ENCODE measurements around the gene CNDP1.
"Not testable (repeated sequence)": the region's sequence is repeated elsewhere in the genome, so short reads cannot be mapped to it uniquely, and the experiment has no call there.

Gene CNDP1
- 0.26 to 0.51 reads per million in 2 donors for total RNA-seq

DNA sequence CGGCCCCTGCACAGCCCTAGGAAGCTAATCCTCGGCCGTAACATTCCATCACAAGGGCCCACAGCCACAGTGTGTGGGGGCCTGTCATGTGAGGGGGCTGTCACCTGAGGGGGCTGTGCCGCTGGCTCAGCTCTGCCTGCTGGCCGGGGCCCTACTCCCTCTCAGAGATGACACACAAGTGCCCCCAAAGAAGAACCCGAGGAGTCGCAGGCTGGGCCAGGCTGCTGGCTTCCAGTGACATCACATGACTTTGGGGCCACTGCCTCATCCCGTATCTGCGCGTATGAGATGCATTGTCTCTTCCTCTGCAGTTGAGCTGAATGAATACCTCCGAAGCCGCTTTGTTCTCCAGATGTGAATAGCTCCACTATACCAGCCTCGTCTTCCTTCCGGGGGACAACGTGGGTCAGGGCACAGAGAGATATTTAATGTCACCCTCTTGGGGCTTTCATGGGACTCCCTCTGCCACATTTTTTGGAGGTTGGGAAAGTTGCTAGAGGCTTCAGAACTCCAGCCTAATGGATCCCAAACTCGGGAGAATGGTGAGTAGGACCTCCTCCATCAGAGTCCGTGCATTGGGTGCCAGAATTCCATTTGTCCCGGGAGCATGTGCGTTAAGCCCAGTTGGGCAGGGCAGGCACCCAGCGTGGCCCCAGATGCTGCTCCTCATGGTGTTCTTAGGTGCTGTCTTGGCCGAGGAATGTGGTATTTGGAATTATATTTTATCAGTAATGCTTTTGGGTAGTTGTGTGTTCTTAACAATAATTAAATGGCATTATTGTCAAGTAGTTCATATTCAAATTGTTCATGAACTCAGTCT is at the start of gene CNDP1:
Gene CNDP1 (plus strand): TSS at position 351 of the 820 bp plus-strand sequence. CDS start 168 bp downstream, at position 519.
- no peak for DNase-seq

DNA sequence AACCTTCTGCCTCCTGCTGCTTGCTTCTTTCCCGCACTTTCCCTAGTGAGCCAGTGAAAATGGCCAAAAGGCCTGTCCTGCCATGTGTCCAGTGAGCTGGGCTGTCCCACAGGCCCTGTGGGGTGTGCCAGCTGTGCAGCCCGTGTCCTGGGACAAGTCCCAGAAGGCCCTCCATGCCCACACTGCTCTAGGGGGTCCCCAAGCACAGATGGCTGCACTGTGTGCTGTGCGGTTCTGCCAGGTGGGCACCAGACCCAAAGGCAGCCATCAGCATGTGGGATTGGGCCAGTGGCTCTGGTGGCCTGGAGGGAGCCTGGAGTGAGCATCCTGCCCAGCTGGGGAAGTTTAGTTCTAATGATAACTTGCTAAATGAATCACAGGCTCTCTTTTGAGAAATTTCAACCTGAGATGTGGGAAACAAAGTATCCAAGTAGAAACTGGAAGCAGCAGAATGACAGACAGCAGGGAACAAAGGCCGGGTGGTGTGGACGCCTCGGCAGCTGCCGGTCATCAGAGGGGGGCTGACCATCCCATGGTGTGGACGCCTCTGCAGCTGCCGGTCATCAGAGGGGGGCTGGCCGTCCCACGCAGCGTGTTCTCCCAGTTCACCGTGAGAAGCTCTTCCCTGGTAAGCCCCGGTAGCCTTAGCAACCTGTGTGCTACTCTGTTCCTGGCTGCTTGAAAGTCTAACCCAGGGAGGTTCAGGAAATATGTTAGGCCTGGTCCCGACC is 48.0 kb upstream of the CNDP1 start:
- DNase-seq, result no peak

- DNase-seq, result no peak
Measured at GRCh38 chr18:74488354-74488753, 45.9 kb upstream of the CNDP1 start.

- DNase-seq, result no peak
Measured at GRCh38 chr18:74488864-74489263, 45.4 kb upstream of the CNDP1 start.

GRCh38 chr18:74489676-74490075 is 44.6 kb upstream of the CNDP1 start:
- DNase-seq, result no peak

GRCh38 chr18:74492259-74492658 is 42.0 kb upstream of the CNDP1 start:
- no peak for DNase-seq

- DNase-seq, result no peak
Measured at GRCh38 chr18:74493689-74494088, 40.6 kb upstream of the CNDP1 start.

GRCh38 chr18:74494514-74494913 is 39.8 kb upstream of the CNDP1 start:
- DNase-seq, result no peak

- DNase-seq, result peak; percentile 97
Measured at GRCh38 chr18:74495581-74496507, 38.5 kb upstream of the CNDP1 start, which contains the start of gene CNDP2. CNDP2 (plus strand) TSS chr18:74496363; CDS start chr18:74499974, 3,611 bp downstream.

DNA sequence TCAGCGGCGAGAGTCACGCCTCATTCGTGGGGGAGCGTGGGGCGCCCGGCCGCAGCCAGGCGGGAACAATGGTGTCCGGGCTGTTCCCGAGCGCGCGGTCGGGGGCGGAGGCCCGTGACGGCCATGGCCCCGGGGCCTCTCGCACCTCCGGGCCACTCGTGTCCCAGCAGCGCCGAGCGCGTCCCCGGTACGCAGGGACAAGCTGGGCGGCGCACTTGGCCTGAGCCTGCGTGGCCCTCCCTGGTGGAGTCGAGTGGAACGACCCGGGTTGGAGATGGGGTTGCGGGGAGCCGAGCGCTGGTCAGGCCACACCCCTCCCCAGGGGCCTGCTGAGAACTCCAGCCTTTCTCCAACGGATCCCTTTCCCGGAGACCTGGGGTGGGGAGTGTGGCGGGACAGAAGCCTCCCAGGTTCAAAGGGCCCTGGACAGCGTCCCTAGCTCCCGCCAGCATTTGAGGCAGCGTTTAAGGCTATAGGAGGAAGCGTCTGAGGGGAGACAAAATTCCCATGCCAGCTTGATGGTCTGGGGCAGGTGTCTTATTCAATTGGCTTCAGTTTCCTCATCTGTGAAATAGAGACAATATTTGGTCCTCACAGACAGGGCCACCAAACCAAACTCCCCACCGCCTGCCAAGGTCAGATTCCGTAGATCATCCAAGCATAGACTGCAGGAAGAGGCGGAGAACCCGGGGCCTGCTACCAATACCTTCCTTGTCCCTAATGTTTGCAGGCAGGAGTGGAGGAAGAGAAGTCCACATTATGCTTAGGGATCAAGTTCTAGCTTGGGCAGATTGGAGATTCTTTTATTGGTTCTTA is 37.6 kb upstream of the CNDP1 start:
- DNase-seq, result peak; percentile 49

- DNase-seq, result no peak
Measured at GRCh38 chr18:74497324-74497676, 37.0 kb upstream of the CNDP1 start.

- no peak for DNase-seq
Measured at GRCh38 chr18:74497778-74498177, 36.5 kb upstream of the CNDP1 start.

DNA sequence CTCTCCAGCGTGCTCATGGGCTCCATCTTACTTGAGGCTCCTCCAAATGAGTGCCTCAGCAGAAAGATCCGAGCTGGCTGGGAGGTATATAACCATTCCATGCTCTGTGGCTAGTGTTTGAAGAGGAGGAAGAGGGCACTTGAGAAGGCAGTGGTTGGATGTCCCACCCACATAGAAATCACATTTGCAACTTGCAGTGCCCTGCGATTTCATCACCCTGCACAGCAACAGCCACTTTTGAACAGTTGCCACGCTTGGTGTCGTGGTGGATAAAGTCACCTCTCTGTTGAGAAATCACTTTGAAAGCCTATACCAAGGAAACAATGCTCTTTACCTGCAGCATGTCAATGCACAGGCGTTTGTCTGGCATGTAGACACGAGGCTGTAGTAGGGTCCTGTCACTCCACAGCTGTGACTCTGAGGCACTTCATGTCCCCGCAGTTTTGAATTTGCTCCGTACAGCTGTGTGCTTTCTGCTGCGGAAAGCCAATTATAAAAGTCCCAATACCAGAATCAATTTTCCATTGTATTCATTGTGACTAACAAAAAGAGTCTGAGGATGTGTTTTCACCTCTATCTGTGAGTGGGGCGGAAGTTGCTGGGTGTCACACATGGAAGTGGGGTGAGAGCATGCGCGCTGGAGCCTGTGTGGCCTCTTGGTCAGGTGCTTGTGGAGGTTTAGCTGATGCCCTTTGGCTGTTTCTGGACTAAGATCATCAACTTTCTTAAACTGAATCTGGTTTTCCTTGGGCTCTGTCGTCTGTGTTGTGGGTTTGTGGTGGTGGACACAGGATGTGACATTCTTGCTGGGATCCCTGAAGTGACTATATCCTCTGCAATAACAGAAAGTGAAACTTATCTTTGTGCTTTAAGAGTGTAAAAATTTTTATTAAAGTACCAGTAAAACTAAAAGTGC is 35.3 kb upstream of the CNDP1 start:
- DNase-seq, result peak; percentile 54

- no peak for DNase-seq
Measured at GRCh38 chr18:74499633-74500032, 34.7 kb upstream of the CNDP1 start.

DNA sequence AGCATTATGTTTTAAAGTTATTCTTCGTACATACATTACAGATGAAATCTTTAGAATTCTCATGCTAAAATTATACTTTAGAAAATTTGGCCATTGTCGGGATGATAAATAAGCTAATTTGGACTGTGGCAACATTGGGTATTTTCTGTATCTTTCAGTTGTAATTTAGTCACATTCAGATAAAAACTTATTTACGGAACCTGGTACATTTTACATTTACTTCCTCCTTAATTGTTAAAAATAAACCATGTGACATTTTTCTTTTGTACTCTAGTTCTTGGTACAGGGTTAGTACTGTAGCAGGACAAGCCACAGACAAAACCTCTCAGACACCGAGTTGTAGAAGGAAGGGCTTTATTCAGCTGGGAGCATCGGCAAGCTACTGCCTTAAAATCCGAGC is 33.9 kb upstream of the CNDP1 start:
- DNase-seq, result no peak

GRCh38 chr18:74500774-74501173 is 33.5 kb upstream of the CNDP1 start:
- not testable (repeated sequence) for DNase-seq

DNA sequence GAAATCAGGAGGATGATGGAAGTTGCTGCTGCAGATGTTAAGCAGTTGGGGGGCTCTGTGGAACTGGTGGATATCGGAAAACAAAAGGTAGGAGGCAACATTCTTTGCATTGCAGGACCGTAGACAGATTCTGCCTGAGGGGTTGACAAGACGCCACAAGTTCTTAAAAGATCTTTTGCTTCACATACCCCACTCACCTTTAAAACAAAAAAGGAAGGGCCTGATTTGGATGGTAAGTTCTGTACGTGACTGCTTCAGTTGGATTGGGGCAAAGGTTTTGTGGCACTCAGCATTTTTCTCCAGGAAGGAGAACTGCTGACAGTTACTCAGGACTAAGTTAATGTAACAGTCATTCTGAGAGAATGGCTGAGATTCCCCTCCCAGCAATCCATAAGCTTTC is 32.9 kb upstream of the CNDP1 start:
- DNase-seq, result no peak

DNA sequence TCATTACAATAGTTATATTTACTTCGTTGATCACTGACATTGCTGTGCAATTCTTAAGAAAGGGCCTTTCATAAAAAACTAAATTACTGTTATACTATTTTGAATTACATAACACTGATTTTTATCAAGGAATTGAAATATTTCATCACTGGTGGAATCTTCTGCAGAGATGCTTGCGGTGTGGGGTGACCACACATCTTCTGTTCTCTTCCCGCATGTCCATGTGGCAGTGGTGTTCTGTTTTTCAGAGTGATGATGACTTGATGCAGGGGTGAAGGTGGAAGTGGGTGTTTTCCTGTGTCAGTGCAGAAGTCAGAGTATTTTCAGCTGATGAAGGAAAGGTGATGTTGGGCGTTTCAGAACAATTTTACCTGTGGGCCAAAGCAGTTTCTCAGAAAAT is 31.2 kb upstream of the CNDP1 start:
- DNase-seq, result no peak

DNA sequence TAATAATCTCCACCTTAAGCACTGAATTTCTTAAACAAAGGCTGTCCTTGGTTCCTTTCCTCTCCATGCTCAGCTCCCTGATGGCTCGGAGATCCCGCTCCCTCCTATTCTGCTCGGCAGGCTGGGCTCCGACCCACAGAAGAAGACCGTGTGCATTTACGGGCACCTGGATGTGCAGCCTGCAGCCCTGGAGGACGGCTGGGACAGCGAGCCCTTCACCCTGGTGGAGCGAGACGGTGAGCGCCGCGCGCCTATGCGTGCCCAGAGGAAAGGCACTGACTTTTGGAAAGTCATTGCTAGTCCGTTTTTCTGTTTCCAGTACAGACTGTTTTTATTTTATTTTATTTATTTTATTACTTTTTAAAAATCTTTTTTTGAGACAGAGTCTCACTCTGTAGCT is 28.5 kb upstream of the CNDP1 start:
- no peak for DNase-seq

- no peak for DNase-seq
Measured at GRCh38 chr18:74506448-74507084, 27.7 kb upstream of the CNDP1 start.

Data from activated gamma-delta T cell (primary cell).